Prostate gland (tissue), 2 donors: ENCODE data around the gene LAMA3. TPM values are rescaled to one million over a fixed set of nuclear protein-coding genes. Genes with fewer than 3 reads are reported as not detected.

Experiments used
- DNase-seq: peaks from one replicate; pipeline ENCODE4 v3.0.0-alpha.2; 2019; ENCODE audit warnings: low spot score
- H3K27ac ChIP-seq, 2 donors: fragments of 200-600 bp; sonication (generic); 2 replicates each; pipeline ENCODE4 v1.5.1; 2017 to 2019
- H3K27me3 ChIP-seq: fragments of 200-600 bp; sonication (generic); replicated peaks from 2 replicates; pipeline ENCODE4 v1.5.1; 2019; ENCODE audit not compliant: insufficient read depth
- H3K36me3 ChIP-seq, 2 donors: fragments of 200-600 bp; sonication (generic); 1 replicate in 1 of 2; 2 replicates in 1 of 2; pipeline versions ENCODE4 v1.5.1 to v1.8.1; 2017 to 2019
- H3K4me1 ChIP-seq: fragments of 200-600 bp; sonication (generic); replicated peaks from 2 replicates; pipeline ENCODE4 v1.5.1; 2019
- H3K4me3 ChIP-seq, 2 donors: fragments of 200-600 bp; sonication (generic); 2 replicates each; pipeline ENCODE4 v1.5.1; 2017 to 2019
- H3K9me3 ChIP-seq: fragments of 200-600 bp; sonication (generic); 2 replicates; pipeline ENCODE4 v1.5.1; 2017
- CTCF ChIP-seq, 4 experiments: fragments of 200-600 bp in 2 of 4; fragments of 450-650 bp in 2 of 4; sonication (generic) in 2 of 4; IDR thresholded peaks; 1 replicate in 3 of 4; 2 replicates in 1 of 4; pipeline ENCODE4 v1.5.1; 2016 to 2019; ENCODE audit warnings: antibody characterized with exemption in 4 of 4, mild to moderate bottlenecking in 2 of 4, moderate library complexity in 2 of 4
- POLR2A ChIP-seq: fragments of 450-650 bp; IDR thresholded peaks from one replicate; pipeline ENCODE4 v1.6.1; 2016; ENCODE audit warnings: antibody characterized with exemption, mild to moderate bottlenecking
- POLR2AphosphoS5 ChIP-seq: sonication (generic); formaldehyde crosslinking; IDR thresholded peaks from one replicate; pipeline ENCODE4 v1.6.1; 2017; ENCODE audit warnings: antibody characterized with exemption
- WGBS: methylation state at CpG from one replicate; pipeline ENCODE4 v1.1.5; 2018; 5-methylcytosine and 5-hydroxymethylcytosine counted together
- intact Hi-C: fragments of 100-400 bp; cut with DNase I; formaldehyde crosslinking; loops from one replicate; pipeline ENCODE4 v1.14.2; 2022
- total RNA-seq, 2 donors: library from RNA; depleted of rRNA; stranded (reverse); fragments of >200 nt; gene quantifications; one replicate each; pipeline ENCODE4 v1.1.0, GENCODE V29; 2016

LAMA3 gene
- total RNA-seq, 2 donors from 2014 or later: 31.3 to 35.9 TPM

DNA sequence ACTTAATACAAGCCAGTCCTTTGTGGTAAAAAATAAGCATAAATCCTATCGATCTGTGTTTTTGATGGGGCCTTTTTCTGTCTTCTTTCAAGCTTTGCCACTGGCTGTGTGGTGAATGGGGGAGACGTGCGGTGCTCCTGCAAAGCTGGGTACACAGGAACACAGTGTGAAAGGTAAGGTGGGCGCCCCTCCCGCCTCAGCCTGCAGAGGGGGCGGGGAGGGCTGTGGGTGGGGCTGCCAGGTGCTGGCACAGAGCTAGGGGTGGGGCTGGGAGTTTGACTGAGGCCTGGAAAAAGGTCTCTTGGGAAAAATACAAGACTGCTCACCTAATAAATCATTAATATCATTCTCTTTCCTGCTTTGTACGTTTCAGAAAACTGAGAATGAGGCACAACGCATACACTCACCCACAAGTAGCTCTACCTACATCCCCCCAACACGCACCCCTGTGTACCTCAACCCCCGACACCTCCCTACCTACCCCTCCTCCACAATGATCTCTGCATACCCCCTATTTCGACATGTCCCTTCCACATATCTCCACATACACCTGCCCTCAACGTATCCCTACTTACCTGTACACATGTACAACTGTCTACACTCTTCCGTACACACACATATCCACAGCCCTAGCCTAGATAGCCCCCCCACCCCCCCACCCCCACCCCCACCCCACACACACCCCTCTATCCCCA is 195.6 kb downstream of the LAMA3 start:
- DNase-seq: peak; percentile 78
- Histone ChIP-seq H3K36me3 (no peaks in the 10 kb centered on the region), H3K9me3 (no peaks in the 10 kb centered on the region), H3K27ac (peak overlapping the region; percentile 81 to 87), H3K27me3 (no peaks in the 10 kb centered on the region), H3K4me1 (peaks cover 5% of the 10 kb centered on the region), H3K4me3 (peak overlapping the region in 1 of 2 donors; percentile 12)
- intact Hi-C loops: loop anchor here (5.0 kb wide), 1 partner anchor 58 kb away; no protein-coding TSS in a partner anchor
- TF ChIP-seq CTCF (IDR thresholded peaks at IDR 0.05) (no peak), POLR2A (no peak), POLR2AphosphoS5 (no peak)
- WGBS: 32% methylated on average over 13 of the region's 13 CpGs

DNA sequence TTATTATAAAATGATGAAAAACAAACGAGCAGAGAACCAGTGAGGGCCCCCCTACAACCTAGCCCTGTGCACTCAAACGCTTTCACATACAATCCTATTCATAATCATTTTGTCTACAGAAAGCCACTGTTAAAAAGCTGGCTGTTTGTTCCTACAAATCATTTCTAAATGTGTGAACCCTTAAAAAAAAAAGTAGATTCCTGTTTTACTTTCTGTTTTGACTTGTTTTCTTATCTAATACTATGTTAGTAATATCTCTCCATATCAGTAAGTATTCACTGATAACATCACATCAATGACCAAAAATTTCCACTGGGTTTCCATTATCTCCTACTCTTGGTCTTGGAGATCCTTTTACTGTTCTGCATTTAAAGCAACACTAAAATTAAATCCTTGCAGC is 196.5 kb downstream of the LAMA3 start:
- no peak for DNase-seq
- Histone ChIP-seq H3K9me3 (no peaks in the 10 kb centered on the region), H3K27me3 (no peaks in the 10 kb centered on the region), H3K4me3 (no peak overlapping the region), H3K4me1 (peaks cover 5% of the 10 kb centered on the region), H3K27ac (peak overlapping the region; percentile 81 to 87), H3K36me3 (no peaks in the 10 kb centered on the region)
- intact Hi-C loops: no loop called here
- 32% methylated on average over 2 of the region's 2 CpGs for WGBS
- TF ChIP-seq POLR2A (no peak), POLR2AphosphoS5 (no peak), CTCF (IDR thresholded peaks at IDR 0.05) (no peak)

- no peak for DNase-seq
- Histone ChIP-seq H3K27me3 (no peaks in the 10 kb centered on the region), H3K27ac (no peak overlapping the region), H3K4me1 (peaks cover 5% of the 10 kb centered on the region), H3K9me3 (no peaks in the 10 kb centered on the region), H3K36me3 (no peaks in the 10 kb centered on the region), H3K4me3 (no peak overlapping the region)
- TF ChIP-seq CTCF (IDR thresholded peaks at IDR 0.05) (no peak), POLR2A (no peak), POLR2AphosphoS5 (no peak)
- 75% methylated on average over 3 of the region's 3 CpGs for WGBS
- intact Hi-C loops: no loop called here
These were observed 197.8 kb downstream of the LAMA3 start for GRCh38 chr18:23887035-23887434.

- Histone ChIP-seq H3K4me1 (peaks cover 5% of the 10 kb centered on the region), H3K4me3 (no peak overlapping the region), H3K27ac (no peak overlapping the region), H3K9me3 (no peaks in the 10 kb centered on the region), H3K36me3 (no peaks in the 10 kb centered on the region), H3K27me3 (no peaks in the 10 kb centered on the region)
- DNase-seq: no peak
- no peak for TF ChIP-seq POLR2AphosphoS5
- no peak for TF ChIP-seq CTCF (IDR thresholded peaks at IDR 0.05)
- no peak for TF ChIP-seq POLR2A
- intact Hi-C loops: no loop called here
- WGBS: 78% methylated on average over 2 of the region's 2 CpGs
These were observed 198.2 kb downstream of the LAMA3 start for GRCh38 chr18:23887493-23887892.

DNA sequence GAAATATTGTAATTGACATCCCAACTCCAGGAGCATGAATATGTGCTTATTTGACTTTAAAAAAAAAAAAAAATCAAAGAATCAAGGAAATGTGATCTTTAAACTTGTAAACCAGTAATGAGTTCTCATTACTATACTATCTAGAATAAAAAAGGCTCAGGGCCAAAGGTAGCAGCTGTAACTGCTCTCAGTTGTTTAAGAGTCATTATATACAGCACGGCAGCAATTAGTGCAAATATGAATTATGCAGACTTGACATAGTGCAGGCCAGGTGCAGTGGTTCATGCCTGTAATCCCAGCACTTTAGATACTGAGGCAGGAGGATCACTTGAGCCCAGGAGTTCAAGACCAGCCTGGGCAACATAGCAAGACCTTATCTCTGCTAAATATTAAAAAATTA is 199.6 kb downstream of the LAMA3 start:
- H3K4me3 ChIP-seq: no peak overlapping the region
- peaks cover 5% of the 10 kb centered on the region for H3K4me1 ChIP-seq
- H3K27ac ChIP-seq: no peak overlapping the region
- no peaks in the 10 kb centered on the region for H3K36me3 ChIP-seq
- 42% methylated on average over 1 of the region's 1 CpG for WGBS
- intact Hi-C loops: no loop called here
- H3K9me3 ChIP-seq: no peaks in the 10 kb centered on the region
- DNase-seq: no peak
- H3K27me3 ChIP-seq: no peaks in the 10 kb centered on the region
- TF ChIP-seq POLR2A: no peak
- TF ChIP-seq CTCF (IDR thresholded peaks at IDR 0.05): no peak
- TF ChIP-seq POLR2AphosphoS5: no peak
